ENCODE results near the gene PUM1. TPM values are rescaled to one million over a fixed set of nuclear protein-coding genes. Genes with fewer than 3 reads are reported as not detected.

Gene PUM1
- total RNA-seq, 6 experiments from 2014 or later: 83.6 to 95.4 (median 90.8) TPM

GRCh38 chr1:30892671-30893073 is 172.8 kb downstream of the PUM1 start:
- H3K4me3 Mint-ChIP-seq: no peak overlapping the region
- no peak for TF ChIP-seq CTCF (IDR thresholded peaks at IDR 0.05)
- peaks cover 22% of the 10 kb centered on the region for H3K4me1 Mint-ChIP-seq (ENCODE audit: low read depth)
- peaks cover 3% of the 10 kb centered on the region for H3K27me3 Mint-ChIP-seq (ENCODE audit: insufficient read depth)
- no peak for DNase-seq
- no peaks in the 10 kb centered on the region for H3K36me3 Mint-ChIP-seq (ENCODE audit: low read depth)
- H3K9me3 Mint-ChIP-seq: no peaks in the 10 kb centered on the region
- no peak overlapping the region for H3K27ac Mint-ChIP-seq

DNA sequence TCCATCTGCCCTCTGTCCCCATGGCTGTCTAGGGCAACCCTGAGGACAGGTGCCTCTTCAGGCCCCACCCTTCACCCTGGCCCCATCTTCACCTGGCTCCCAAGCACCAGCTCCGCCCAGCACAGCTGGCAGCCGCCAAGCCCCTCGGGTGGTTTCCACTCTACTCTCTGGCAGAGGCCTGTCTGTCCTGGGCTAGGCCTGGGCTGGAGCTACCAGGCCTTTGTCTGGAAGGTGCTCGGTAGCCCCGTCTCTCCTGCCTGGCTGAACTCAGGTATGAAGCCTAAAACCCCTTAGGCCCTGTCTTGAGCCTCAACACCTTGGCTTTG is 174.3 kb downstream of the PUM1 start:
- DNase-seq: no peak
- Mint-ChIP-seq H3K27ac (no peak overlapping the region), H3K4me3 (no peak overlapping the region), H3K27me3 (ENCODE audit: insufficient read depth) (peaks cover 3% of the 10 kb centered on the region), H3K36me3 (ENCODE audit: low read depth) (no peaks in the 10 kb centered on the region), H3K4me1 (ENCODE audit: low read depth) (peaks cover 28% of the 10 kb centered on the region), H3K9me3 (no peaks in the 10 kb centered on the region)
- TF ChIP-seq CTCF (IDR thresholded peaks at IDR 0.05): no peak

DNA sequence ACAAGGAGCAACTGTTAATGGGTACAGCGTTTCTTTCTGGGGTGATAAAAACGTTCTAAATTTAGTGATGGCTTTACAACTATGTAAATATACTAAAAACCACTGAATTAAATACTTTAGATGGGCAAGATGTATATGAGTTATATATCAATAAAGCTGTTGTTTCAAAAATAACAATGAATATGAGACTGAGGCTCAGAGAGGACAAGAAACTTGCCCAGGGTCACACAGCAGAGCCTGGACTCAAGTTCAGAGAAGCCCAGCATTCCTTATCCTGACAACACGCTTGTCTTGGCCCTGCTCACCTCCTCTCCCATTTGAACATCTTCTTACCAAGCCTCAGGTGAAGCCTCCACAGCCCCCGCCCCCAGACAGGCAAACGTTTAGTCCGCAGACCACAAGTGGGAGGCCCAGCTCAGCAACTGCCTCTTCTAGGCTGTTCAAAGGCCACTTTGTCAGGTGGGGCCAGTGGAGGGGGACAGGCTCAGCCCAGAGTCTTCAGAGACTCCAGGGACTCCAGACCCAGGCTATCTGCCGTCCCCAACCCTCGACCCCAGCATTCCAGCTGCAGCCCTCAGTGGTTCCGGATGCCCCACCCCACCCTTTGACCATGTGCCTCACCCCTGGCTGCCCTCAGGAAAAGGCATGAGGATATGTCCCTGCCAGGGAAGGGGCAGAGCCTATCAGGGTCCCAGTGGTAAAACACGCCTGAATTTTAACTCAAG is 174.9 kb downstream of the PUM1 start:
- Mint-ChIP-seq H3K36me3 (ENCODE audit: low read depth) (no peaks in the 10 kb centered on the region), H3K9me3 (no peaks in the 10 kb centered on the region)
- DNase-seq: no peak

GRCh38 chr1:30889511-30889910 is 176.0 kb downstream of the PUM1 start:
- H3K27ac Mint-ChIP-seq: peak overlapping the region; percentile 80
- H3K4me1 Mint-ChIP-seq (ENCODE audit: low read depth): peaks cover 28% of the 10 kb centered on the region
- no peaks in the 10 kb centered on the region for H3K36me3 Mint-ChIP-seq (ENCODE audit: low read depth)
- TF ChIP-seq CTCF (IDR thresholded peaks at IDR 0.05): no peak
- no peaks in the 10 kb centered on the region; the same call in none of the 2 replicates for H3K27me3 Mint-ChIP-seq (ENCODE audit: insufficient read depth)
- DNase-seq: peak; percentile 48
- no peaks in the 10 kb centered on the region for H3K9me3 Mint-ChIP-seq
- peak overlapping the region; percentile 20; the same call in 1 of the 2 replicates for H3K4me3 Mint-ChIP-seq

More for the DNA sequence above, 174.9 kb downstream of the PUM1 start:
- Mint-ChIP-seq H3K4me3 (no peak overlapping the region), H3K27me3 (ENCODE audit: insufficient read depth) (no peaks in the 10 kb centered on the region; the same call in none of the 2 replicates), H3K4me1 (ENCODE audit: low read depth) (peaks cover 28% of the 10 kb centered on the region), H3K27ac (no peak overlapping the region)
- TF ChIP-seq CTCF (IDR thresholded peaks at IDR 0.05): no peak

DNA sequence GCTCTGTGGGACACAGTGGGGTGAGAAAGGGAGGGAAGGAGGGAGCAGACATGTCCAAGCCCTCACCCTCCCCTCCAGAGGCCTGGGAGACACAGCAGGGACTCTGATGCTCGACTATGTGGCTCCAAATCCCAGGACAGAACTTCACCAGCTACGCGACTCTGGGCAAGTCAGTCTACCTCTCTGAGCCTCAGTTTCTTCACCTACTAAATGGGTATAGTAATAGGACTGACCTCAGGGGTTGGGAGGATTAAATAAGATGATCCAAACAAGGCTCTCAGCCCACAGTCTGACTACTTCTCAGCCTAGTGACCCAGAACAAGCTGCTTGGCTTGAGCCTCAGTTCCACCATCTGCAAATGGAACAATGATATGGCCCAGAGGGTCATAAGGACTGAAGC is 176.5 kb downstream of the PUM1 start:
- DNase-seq: no peak
- no peak for TF ChIP-seq CTCF (IDR thresholded peaks at IDR 0.05)
- Mint-ChIP-seq H3K4me3 (no peak overlapping the region; the same call in 1 of the 2 replicates), H3K9me3 (no peaks in the 10 kb centered on the region), H3K4me1 (ENCODE audit: low read depth) (peaks cover 28% of the 10 kb centered on the region), H3K27ac (peak overlapping the region; percentile 80), H3K36me3 (ENCODE audit: low read depth) (no peaks in the 10 kb centered on the region), H3K27me3 (ENCODE audit: insufficient read depth) (no peaks in the 10 kb centered on the region; the same call in none of the 2 replicates)

Data from HFFc6 (cell line).